Esophagus mucosa (tissue), 1 donor: ENCODE data around the gene DCP2. TPM values are rescaled to one million over a fixed set of nuclear protein-coding genes. Genes with fewer than 3 reads are reported as not detected.
"Not testable (repeated sequence)": the region's sequence is repeated elsewhere in the genome, so short reads cannot be mapped to it uniquely, and the experiment has no call there.

Source experiments
- ATAC-seq: fragments of 200-7000 bp; cut with Tn5 transposase; one replicate; pipeline ENCODE4 v1.9.1; 2020
- total RNA-seq: library from RNA; stranded (reverse); gene quantifications from one replicate; pipeline ENCODE4 v1.2.4, GENCODE V29; 2023
- donor health status: DM: yes; HTN: yes; CAD: no.

Gene DCP2
- total RNA-seq = 19.0 TPM

DNA sequence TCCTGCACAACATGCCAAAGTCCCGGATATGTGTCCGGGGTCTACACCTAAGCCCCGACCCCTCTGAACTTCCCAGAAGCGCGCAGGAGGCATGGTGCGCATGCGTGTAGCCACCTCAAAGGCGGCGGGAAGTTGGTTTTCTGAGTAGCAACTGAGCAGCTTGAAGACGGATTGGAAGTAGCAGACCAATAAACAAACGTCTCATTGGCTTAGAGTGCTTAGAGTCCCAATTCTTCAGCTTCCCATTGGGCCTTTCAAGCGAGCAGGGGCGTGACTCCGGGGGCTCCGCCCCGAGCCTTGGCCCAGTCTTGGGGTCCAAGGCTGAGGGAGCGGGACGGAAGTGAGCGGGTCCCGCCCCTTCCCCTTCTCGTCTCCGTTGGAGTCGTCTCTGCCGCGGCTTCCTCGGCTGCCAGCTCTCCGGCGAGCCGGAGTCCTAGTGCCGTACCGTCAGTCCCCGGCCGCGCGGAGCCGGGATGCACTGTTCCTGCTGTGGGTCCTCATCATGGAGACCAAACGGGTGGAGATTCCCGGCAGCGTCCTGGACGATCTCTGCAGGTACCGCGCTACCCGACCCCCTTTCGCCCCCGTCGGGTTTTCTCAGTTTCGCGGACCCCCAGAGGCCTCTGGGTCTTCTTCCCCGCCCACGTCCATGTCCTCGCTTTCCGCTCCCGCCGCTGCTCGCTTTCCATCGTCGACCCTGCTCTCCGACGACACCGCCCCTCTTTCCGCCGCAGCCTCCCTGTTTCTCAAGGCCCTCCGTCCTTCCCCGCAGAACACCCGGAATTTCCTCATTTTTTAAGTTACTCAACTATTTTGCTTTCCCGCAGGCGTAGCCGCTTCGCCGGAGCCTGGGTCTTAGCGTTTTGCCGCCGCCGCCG, at the start of gene DCP2:
Gene DCP2, plus strand, starts transcription at position 367 of the 878 bp plus-strand sequence. Its CDS starts 136 bp downstream, at position 503.
- peak; percentile 97 for ATAC-seq

DNA sequence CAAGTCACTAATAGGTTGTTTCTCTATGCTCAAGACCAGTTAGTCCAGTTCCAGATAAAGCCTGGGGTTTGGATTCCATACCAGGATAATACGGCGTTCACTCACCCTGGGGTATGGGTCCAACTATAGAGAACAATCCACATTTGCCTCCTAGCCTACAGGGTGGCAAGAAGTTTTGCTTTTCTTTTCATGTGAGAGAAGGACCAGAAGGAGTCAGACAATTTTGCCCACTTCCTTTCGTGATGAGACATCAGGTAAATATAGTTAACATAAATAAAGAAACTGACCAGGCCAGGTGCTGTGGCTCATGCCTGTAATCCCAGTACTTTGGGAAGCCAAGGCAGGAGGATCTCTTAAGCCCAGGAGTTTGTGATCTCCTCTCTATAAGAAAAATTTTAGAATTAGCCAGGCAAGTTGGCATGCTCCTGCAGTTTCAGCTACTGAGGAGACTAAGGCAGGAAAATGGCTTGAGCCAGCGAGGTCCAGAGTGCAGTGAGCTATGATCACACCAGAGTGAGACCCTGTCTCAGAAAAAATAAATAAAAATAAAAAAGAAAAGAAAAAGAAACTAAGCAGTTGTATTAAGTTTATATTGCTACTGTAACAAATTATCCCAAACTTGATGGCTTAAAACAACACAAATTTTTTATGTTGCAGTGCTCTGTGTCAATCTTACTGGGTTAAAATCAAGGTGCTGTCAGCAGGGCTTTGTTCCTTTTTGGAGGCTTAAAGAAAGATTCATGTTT, 47.1 kb upstream of the DCP2 start:
- ATAC-seq = no peak

DNA sequence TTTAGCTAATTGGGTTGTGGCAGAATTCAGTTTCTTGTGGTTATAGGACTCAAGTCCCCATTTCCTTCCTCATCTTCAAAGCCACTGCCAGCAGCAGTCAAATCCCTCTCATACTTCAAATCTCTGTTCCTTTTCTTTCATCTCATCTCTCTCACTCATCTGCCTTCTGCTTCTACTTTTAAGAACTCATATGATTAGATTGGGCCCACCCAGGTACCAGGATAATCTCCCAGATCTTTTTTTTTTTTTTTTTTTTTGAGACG, 46.6 kb upstream of the DCP2 start:
- peak; percentile 38 for ATAC-seq

DNA sequence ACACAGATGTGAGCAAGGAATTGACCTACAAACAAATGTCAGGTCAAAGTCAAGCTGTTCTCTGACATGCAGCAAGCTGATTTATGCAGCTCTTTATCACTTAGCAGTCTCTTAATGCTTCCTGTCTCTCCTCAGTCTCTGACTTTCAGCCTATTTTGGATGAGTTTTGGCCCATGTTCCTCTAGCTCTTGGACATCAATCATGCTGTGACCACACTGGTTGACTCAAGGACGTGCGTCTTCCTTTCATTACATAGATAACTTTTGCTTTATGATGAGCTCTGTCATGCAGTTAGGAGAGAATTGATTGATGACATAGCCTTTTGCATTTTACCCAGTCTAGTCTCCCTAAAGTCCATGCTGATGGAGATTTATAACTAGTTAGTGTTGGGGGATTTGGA, 45.1 kb upstream of the DCP2 start:
- no peak for ATAC-seq

DNA sequence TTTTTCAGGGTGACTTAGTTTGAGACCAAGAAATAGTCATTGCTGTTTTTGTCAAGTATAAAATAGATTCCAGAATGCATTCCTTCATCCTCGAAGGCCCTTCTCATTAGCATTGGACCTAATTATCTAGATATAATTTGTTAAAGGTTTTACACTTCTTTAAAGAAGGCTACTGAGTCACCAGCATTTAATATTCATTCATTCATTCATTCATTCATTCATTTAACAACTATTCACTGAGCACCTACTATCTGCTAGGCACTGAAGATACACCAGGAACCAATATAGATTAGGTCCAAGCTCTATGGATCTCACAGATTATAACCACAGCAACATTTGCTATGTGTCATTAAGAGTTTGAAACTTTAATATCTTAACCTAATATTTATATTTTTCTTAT, 43.5 kb upstream of the DCP2 start:
- ATAC-seq = no peak

DNA sequence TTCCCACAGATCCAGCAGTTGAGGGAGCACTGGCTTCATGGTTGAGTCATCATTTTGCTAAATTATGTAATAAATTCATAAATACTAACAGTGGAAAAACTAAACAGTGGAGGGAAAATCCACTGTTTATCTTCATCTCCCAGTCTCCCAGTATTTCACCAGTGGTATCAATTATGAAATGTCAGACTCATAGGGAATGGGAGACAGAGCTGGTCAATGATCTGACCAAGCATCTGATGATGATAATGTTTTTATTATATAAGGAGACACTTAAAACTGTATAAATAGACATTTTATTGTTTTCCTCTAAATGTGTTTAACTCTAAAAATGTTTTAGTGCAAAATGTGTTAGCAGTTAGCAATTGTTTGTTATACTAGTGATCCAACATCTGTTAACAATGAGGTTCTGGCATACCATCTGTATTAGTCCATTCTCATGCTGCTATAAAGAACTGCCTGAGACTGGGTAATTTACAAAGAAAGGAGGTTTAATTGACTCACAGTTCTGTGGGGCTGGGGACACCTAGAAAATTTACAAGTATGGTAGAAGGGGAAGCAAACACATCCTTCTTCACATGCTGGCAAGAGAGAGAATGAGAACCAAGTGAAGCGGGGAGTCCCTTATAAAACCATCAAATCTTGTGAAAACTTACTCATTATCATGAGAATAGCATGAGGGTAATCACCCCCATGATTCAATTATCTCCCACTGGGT, 42.8 kb upstream of the DCP2 start:
- ATAC-seq = no peak

DNA sequence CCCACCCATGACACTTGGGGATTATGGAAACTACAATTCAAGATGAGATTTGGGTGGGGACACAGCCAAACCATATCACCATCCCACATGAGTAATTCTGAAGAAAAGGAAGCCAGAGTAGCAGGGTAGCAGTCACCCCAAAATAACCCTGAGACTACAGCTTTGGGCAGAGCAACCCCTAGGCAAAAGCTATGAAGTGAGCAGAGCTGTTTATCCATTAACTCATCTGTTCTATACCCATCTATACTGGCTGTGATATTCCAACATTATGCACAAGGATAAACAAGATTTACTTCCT, 42.3 kb upstream of the DCP2 start:
- ATAC-seq = no peak

DNA sequence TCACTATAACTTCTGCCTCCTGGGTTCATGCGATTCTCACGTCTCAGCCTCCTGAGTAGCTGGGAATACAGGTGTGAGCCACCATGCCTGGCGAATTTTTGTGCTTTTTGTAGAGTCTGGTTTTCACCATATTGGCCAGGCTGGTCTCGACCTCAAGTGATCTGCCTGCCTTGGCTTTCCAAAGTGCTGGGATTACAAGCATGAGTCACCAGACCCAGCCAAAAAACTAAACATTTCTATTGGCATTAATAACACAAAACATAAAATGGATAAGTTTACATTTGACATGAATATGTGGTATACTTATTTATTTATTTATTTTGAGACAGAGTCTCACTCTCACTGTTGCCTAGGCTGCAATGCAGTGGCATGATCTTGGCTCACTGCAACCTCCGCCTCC, 40.9 kb upstream of the DCP2 start:
- ATAC-seq = no peak

DNA sequence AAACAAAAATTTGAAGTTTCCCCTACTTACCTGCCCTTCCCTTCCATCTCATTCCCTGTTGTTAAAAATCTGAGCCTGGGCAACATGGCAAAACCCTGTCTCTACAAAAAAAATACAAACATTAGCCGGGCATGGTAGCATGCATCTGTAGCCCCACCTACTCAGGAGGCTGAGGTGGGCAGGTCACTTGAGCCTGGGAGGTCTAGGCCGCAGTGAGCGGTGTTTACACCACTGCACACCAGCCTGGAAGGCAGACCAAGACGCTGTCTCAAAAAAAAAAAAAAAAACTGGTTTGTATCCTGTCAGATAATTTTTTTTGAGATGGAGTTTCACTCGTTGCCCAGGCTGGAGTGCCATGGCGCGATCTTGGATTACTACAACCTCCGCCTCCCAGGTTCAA, 38.3 kb upstream of the DCP2 start:
- ATAC-seq = no peak

DNA sequence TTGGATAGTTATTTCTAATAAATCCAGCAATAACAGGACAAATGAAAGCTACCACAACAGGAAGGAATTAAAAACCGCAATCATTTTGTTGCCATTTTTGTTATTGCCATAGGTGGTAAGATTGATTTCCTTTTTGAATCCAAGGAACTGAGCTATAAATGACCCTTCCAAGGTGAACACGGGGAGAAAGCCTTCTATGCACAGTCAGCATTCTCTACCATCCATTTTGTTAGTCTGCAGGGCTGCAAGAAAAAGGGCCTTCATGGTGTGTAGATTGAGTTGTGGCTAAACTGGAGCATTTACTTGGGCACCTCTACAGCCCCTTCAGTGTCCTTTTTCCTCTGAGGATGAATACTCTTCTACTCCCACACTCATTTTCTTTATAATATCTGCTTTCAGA, 35.9 kb upstream of the DCP2 start:
- ATAC-seq = no peak

DNA sequence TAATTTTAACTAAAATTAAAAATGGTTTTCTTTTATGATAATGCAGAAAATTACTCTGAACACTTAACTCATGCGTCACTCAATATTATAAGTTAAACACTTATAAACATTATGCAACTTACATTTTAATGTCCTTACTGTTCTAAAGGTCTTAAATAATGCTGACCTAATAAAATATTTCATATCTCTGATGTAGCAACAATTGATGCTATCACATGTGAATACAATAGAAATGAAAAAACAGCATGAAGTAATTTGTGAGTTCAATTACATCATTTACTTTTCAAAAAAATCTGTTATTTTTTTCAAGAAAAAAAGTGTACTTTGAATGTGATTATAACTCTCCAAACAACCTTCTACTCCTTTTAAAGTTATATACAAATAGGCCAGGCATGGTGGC, 28.1 kb upstream of the DCP2 start:
- ATAC-seq = no peak

DNA sequence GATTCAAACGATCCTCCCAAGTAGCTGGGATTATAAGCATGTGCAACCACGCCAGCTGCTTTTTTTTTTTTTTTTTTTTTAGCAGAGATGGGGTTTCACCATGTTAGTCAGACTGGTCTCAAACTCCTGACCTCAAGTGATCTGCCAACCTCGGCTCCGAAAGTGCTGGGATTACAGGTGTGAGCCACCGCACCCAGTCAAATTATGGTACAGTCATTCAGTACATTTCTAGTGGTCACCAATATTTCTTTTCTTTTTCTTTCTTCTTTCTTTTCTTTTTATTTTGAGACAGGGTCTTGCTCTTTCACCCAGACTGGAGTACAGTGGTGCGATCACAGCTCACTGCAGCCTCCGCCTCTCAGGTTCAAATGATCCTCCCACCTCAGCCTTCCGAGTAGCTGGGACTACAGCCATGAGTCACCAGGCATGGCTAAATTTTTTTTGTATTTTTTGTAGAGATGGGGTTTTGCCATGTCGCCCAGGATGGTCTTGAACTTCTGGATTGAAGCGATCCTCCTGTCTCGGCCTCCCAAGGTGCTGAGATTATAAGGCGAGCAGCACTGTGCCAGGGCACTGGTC, 25.4 kb upstream of the DCP2 start:
- ATAC-seq = no peak

DNA sequence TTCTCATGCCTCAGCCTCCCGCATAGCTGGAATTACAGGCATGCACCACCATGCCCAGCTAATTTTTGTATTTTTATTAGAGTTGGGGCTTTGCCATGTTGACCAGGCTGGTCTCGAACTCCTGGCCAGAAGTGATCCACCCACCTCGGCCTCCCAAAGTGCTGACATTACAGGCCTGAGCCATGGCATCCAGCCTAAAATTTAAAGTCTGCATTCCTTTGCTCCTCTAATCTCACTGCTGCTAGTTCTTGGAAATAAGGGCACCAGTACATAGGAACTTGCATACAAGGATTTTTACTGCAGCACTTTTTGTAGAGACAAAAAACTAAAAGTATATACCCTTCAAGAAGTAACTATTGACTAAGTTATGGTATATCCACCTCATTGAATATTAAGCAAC, 20.0 kb upstream of the DCP2 start:
- ATAC-seq = no peak

DNA sequence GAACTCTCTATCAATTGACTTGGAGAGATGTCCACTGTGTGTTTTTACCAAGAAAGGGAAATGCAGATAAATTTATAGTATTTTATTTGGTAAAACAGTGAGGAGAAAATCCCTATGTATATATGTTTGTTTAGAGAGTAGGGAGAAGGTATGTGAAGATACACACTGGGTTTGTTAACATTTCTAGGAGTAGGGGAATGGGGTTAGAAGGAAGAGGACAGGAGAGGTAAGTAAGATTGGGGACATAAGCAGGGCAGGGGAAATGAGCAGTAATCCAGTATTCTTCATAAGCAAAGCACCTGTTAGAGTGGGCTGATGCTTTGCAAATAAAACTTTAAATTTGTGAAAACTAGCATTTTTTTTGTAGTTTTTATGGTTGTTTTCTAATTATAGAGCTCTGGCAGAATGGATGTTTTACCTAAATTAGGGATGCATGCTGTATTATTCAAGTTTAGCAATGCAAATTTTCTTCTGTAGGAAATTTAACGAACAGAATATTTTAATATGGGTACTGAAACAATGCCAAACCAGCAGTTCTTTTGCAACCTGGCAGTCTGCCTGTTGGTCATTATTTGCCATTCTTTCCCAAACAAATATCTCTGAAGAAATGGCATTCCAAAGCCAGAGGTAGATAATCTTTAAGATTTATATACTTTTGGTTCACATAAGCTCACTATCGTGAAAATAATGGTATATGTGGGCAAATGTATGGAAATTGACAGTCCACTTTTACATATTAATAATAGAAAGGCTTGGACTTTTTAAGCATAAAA, 19.4 kb upstream of the DCP2 start:
- ATAC-seq = no peak

DNA sequence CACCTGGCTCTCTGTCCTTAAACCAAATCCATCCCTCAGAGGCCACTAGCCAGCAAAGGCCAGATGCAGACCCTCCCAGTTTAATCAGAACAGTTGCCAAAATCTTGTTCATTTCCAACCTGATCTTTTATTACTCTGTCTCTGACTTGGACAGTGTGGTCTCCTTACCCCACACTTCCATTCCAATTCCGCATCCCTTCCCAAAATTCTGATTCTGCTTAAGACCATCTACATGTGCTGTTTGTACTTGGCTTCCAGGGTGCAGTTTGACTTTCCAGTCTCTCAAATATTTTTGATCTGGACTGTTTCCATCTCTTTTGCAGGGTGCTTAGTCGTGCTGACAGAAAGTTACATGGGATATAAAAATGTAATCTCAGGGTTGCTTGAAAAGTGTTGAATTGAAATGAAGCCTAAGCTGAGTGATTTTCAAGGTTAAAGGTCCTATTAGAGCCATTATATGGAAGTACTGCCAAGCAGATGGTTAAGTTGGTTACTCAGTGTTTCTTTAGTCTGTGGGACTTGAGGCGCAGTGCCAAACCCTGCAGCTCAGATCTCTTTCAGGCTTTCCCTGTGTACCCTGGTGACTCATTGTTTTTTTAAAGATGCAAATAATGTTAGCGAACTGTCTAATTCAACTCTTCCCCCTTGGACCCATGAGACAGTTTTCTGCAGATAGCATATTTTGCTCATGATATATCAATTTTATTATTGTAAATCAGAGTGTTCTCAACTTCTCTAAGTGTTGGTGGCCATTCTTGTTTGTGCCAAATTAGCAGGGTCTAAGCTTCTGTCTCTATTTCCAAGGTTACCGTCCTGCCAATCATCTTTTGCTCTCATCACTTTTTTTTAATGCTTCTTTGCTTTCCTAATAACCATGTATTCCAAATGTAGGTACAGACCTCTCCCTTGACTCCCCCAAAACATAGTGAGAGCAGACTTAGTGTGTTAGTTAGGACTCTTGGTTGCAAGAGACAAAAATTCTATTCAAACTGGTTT, 18.2 kb upstream of the DCP2 start:
- ATAC-seq = peak; percentile 95

DNA sequence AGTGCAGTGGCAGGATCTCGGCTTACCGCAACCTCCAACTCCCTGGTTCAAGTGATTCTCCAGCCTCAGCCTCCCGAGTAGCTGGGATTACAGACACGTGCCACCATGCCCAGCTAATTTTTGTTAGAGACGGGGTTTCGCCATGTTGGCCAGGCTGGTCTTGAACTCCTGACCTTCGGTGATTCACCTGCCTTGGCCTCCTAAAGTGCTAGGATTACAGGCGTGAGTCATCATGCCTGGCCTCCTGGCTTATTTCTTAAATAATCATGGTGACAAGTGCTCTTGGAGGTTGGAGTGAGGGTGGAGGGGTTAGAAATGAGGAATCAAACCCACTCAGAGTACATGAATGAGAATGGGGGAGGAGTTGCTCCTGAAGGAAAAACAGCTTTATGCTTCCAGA, 16.7 kb upstream of the DCP2 start:
- ATAC-seq = peak; percentile 28

DNA sequence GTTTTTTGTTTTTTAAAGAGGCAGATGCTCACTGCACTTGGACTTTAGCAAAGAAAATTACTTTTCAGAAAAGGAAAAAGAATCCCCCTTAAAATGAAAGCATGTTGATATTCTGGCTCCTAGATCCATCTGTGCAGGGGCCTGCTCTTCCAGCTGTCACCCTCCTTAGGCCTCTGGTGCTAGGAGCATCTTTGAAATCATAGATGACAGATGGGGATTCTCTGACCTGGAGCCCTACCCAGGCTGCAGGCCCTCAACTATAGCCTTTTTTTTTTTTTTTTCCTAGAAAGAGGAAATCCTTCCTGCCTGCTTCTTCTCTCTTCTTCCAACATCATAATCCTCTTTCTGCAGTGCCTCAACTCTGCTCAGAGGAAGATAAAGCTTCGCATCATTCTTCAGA, 16.3 kb upstream of the DCP2 start:
- ATAC-seq = no peak

DNA sequence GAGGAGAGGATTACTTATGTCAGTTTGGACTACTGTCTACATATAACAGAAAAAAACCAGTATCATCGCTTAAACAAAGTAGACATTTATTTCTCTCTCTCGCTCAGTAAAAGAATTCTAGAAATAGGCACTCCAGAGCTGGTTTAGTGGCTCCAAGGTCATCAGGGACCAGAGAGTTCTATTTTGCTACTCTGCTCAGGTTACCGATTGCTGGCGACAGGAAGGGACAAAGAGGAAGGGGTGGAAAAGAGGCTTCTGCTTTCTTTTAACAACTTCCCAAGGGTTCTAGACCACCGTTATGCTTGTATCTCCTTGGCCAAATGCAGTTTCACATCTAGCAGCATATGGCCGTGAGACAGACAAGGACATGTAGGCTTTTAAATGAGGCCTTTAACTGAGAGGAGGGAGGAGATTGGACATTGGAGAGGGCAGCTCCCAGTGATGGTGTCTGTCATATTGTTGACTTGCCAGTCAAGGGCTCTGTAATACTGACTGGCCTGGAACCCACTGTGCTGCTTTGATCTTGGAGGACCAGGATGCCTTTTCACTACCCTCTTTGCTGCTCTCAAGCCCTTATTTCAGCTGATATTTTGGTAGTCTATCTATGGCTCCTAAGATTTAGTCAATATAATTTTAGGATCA, 15.6 kb upstream of the DCP2 start:
- no peak for ATAC-seq

DNA sequence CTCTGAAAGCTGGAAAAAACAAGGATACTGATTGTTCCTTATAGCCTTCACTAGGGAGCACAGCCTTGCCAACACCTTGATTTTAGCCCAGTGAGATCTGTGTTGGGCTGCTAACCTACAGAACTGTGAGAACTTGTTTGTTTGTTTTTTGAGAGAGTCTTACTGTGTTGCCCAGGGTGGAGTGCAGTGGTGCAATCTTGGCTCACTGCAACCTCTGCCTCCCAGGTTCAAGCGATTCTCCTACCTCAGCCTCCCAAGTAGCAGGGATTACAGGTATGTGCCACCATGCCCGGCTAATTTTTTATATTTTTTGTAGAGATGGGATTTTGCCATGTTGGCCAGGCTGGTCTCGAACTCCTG, 13.2 kb upstream of the DCP2 start:
- not testable (repeated sequence) for ATAC-seq

DNA sequence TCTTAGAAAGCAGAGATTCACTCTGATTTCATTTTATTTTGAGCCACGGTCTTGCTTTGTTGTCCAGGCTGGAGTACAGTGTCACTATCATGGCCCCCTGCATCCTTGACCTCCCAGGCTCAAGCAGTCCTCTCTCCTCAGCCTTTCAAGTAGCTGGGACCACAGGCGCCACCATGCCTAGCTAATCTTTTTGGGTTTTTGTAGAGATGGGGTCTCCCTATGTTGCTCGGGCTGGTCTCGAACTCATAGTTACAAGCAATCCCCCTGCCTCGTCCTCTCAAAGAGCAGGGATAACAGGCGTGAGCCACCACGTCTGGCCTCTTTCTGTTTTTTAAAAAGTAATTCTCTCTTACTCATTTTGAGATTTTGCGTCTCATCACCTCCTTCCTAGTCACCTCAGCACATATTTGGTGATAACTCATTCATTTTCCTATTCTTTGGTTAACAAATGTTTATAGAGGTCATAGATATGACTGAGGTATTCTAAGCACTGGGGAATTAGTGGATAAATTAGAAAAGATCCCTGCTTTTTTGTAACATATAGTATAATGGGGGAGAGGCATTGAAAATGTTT, 10.8 kb upstream of the DCP2 start:
- no peak for ATAC-seq
